Endothelial cell of umbilical vein (primary cell): ENCODE measurements around the gene ZNF880. TPM values are rescaled to one million over a fixed set of nuclear protein-coding genes. Genes with fewer than 3 reads are reported as not detected.
A peak's percentile ranks its signal among the peaks of the same experiment; 100 is the strongest.
"Not testable (repeated sequence)": the region's sequence is repeated elsewhere in the genome, so short reads cannot be mapped to it uniquely, and the experiment has no call there.

ENCODE experiments used
- BruUV-seq: library from RNA; stranded (reverse); fragments of 400-500 nt; replicated peaks from 2 replicates; lab custom pipeline; 2021; lab: Mats Ljungman, UMichigan
- CTCF ChIA-PET: fragments of 300-600, 350-600 bp; sonication (Branson Sonifier 250); formaldehyde crosslinking; loops from one replicate; lab custom pipeline; 2021; ENCODE audit warnings: antibody characterized with exemption, inconsistent platforms; lab: Charles Lee
- POLR2A ChIA-PET: fragments of 300-600, 350-600 bp; sonication (Branson Sonifier 250); formaldehyde crosslinking; loops from one replicate; lab custom pipeline; 2021; ENCODE audit warnings: antibody characterized with exemption, inconsistent platforms; lab: Charles Lee
- DNase-seq: peaks from one replicate; pipeline ENCODE4 v3.0.0-alpha.2; 2011; ENCODE audit warnings: low read depth, low spot score
- FAIRE-seq: peaks from 2 replicates; lab custom pipeline; 2011; peaks lifted over from hg19 to GRCh38; lab: Jason Lieb, UNC
- H2AFZ ChIP-seq: 2 replicates; pipeline ENCODE4 v1.6.0; 2012; ENCODE audit warnings: low read depth, low read length, control low read depth, inconsistent platforms
- H3K27ac ChIP-seq: 2 replicates; pipeline ENCODE4 v1.5.1; 2011; ENCODE audit warnings: low read depth, mild to moderate bottlenecking, control low read depth, low read length, moderate library complexity; ENCODE audit not compliant: insufficient read depth
- H3K27me3 ChIP-seq, 2 experiments: 2 replicates each; pipeline versions ENCODE4 v1.6.0 to v1.6.1; 2011; ENCODE audit warnings: low read length in 2 of 2, mixed read lengths in 1 of 2; ENCODE audit not compliant: control insufficient read depth in 2 of 2, insufficient read depth in 2 of 2
- H3K36me3 ChIP-seq, 2 experiments: 2 replicates in 1 of 2; 3 replicates in 1 of 2; pipeline ENCODE4 v1.5.1; 2011; ENCODE audit warnings: low read length in 2 of 2, mild to moderate bottlenecking in 1 of 2, moderate library complexity in 1 of 2; ENCODE audit not compliant: control insufficient read depth in 2 of 2, insufficient read depth in 2 of 2; ENCODE audit errors: extremely low read depth in 1 of 2
- H3K4me1 ChIP-seq: 3 replicates; pipeline ENCODE4 v1.5.1; 2011; ENCODE audit warnings: mild to moderate bottlenecking, low read length; ENCODE audit not compliant: control insufficient read depth, insufficient read depth; ENCODE audit errors: extremely low read depth
- H3K4me2 ChIP-seq: 2 replicates; pipeline ENCODE4 v1.6.1; 2011; ENCODE audit warnings: low read length, control low read depth, mixed read lengths; ENCODE audit not compliant: insufficient read depth
- H3K4me3 ChIP-seq, 3 experiments: fragments of 200-600 bp in 1 of 3; sonication (generic), shearing (Covaris generic) in 1 of 3; replicated peaks in 1 of 3; 2 replicates each; pipeline ENCODE4 v1.5.1; 2011 to 2016; ENCODE audit warnings: control low read depth in 3 of 3, low read length in 3 of 3, mild to moderate bottlenecking in 2 of 3, inconsistent platforms in 1 of 3, low read depth in 1 of 3, moderate library complexity in 1 of 3; ENCODE audit not compliant: insufficient read depth in 1 of 3
- H3K79me2 ChIP-seq: 2 replicates; pipeline ENCODE4 v1.6.0; 2012; ENCODE audit warnings: low read length, inconsistent platforms; ENCODE audit not compliant: control insufficient read depth, insufficient read depth
- H3K9ac ChIP-seq: replicated peaks from 2 replicates; pipeline ENCODE3; 2011; ENCODE audit warnings: low read length, control low read depth; ENCODE audit not compliant: insufficient read depth; ENCODE audit errors: extremely low read depth
- H3K9me1 ChIP-seq: replicated peaks from 3 replicates; pipeline ENCODE4 v1.6.0; 2011; ENCODE audit warnings: mild to moderate bottlenecking, low read length; ENCODE audit not compliant: control insufficient read depth, insufficient read depth; ENCODE audit errors: extremely low read depth
- H3K9me3 ChIP-seq: replicated peaks from 2 replicates; pipeline ENCODE4 v1.5.1; 2012; ENCODE audit warnings: low read length, inconsistent platforms; ENCODE audit not compliant: control insufficient read depth, insufficient read depth
- H4K20me1 ChIP-seq: replicated peaks from 2 replicates; pipeline ENCODE3; 2011; ENCODE audit warnings: mild to moderate bottlenecking, low read length; ENCODE audit not compliant: control insufficient read depth, insufficient read depth; ENCODE audit errors: extremely low read depth
- CTCF ChIP-seq, 2 donors: IDR thresholded peaks; 1 replicate in 1 of 2; 2 replicates in 1 of 2; pipeline ENCODE4 v1.5.1; 2011; ENCODE audit warnings: low read length in 2 of 2, mild to moderate bottlenecking in 2 of 2, moderate library complexity in 2 of 2, control low read depth in 1 of 2, inconsistent platforms in 1 of 2, low read depth in 1 of 2; ENCODE audit not compliant: insufficient read depth in 1 of 2; ENCODE audit errors: extremely low read depth in 1 of 2
- EZH2 ChIP-seq: IDR thresholded peaks from 2 replicates; pipeline ENCODE4 v1.6.1; 2012; ENCODE audit warnings: borderline replicate concordance, low read depth, mild to moderate bottlenecking, moderate library complexity, low read length, inconsistent platforms; ENCODE audit not compliant: severe bottlenecking
- FOS ChIP-seq: IDR thresholded peaks from 2 replicates; pipeline ENCODE4 v1.6.1; 2011; ENCODE audit warnings: mild to moderate bottlenecking, low read length, moderate library complexity, borderline replicate concordance; ENCODE audit not compliant: insufficient read depth
- GATA2 ChIP-seq: IDR thresholded peaks from 2 replicates; pipeline ENCODE4 v1.7.0; 2011; ENCODE audit warnings: low read depth, mild to moderate bottlenecking, moderate library complexity, mixed read lengths, low read length; ENCODE audit not compliant: insufficient read length, insufficient read depth
- JUN ChIP-seq: IDR thresholded peaks from 2 replicates; pipeline ENCODE4 v1.6.1; 2011; ENCODE audit warnings: borderline replicate concordance, low read depth; ENCODE audit not compliant: insufficient read length, insufficient read depth
- MYC ChIP-seq: IDR thresholded peaks from one replicate; pipeline ENCODE4 v1.6.1; 2011; ENCODE audit warnings: mild to moderate bottlenecking, low read depth, low read length
- POLR2A ChIP-seq: IDR thresholded peaks from 2 replicates; pipeline ENCODE4 v1.6.1; 2012; ENCODE audit warnings: low read depth, mild to moderate bottlenecking, control low read depth, low read length
- POLR2AphosphoS5 ChIP-seq: IDR thresholded peaks from 2 replicates; pipeline ENCODE4 v1.6.1; 2012; ENCODE audit warnings: low read depth, mild to moderate bottlenecking, control low read depth, low read length, moderate library complexity; ENCODE audit not compliant: insufficient read depth
- dilution Hi-C: fragments of 300-500 bp; cut with MboI; formaldehyde crosslinking; loops from one replicate; pipeline ENCODE4 v1.15.0; 2019; ENCODE audit warnings: low sequenced_read_pairs; ENCODE audit not compliant: extremely low pct_ligation_motif_present
- intact Hi-C: fragments of 100-400 bp; cut with micrococcal nuclease; formaldehyde crosslinking; loops from one replicate; pipeline ENCODE4 v1.10.0; 2022
- polyA plus RNA-seq, 4 experiments: library from polyadenylated mRNA; depleted of rRNA in 3 of 4; stranded (reverse) in 3 of 4; unstranded in 1 of 4; fragments of >200 nt; gene quantifications; 2 replicates each; pipeline versions ENCODE4 v1.2.1 to v1.2.3, GENCODE V29; 2011 to 2012; ENCODE audit warnings: missing spikeins in 1 of 4
- total RNA-seq: library from RNA; stranded (reverse); gene quantifications from 2 replicates; pipeline ENCODE4 v1.2.3, GENCODE V29; 2021
- TF ChIP-seq, protein P1 (sequence below): IDR thresholded peaks from 2 replicates; pipeline ENCODE4 v1.6.1; 2011; ENCODE audit not compliant: insufficient read depth, insufficient read length

The ZNF880 gene
- total and polyA plus RNA-seq, 2 donors (not counting 3 experiments of a cell fraction or from before 2014, with no cell fraction given), result 10.7 to 11.0 TPM

DNA sequence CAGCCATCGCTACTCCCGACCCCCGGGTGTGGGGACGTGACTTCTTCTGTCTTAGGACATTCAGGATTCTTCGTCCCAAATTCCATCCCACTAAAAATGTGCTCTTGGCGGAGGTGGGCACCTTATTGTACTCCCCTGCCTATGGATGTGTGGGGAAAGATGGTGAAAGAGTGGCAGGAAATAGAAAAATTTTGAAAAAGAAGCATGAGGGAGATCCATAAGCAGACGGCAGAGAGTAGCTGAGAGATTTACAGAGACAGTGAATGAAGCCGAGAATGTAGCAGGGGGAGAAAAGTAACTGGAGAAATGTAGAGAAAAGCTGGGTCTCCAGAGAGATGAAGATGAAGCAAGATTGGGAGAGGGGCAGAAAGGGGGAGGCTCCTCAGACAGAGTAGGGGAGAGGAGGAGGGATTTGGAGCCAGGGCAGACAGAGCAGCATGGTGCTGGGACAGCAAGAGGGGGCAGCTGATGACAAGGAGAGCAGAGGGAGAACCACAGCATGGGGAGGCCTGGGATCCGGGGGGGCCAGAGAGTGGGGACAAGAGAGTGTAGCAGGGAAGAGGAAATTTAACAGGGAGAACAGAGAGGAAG lies 32.8 kb upstream of the ZNF880 start:
- dilution Hi-C loops, result no loop called here
- intact Hi-C loops, result loop anchor here (1.0 to 5.0 kb wide), 3 partner anchors 40 to 68 kb away; partner anchors contain the start of genes ZNF480, ZNF528 and ZNF766
- DNase-seq (peak; percentile 8), FAIRE-seq (no peak)
- no TSS peak for BruUV-seq
- Histone ChIP-seq H3K27me3 (no peaks in the 10 kb centered on the region), H3K9ac (peak overlapping the region; percentile 93), H2AFZ (peak overlapping the region; percentile 91), H3K27ac (no peak overlapping the region), H3K4me2 (peak overlapping the region; percentile 86), H3K79me2 (no peaks in the 10 kb centered on the region), H3K4me1 (peaks cover 6% of the 10 kb centered on the region), H3K9me3 (no peaks in the 10 kb centered on the region), H3K9me1 (no peaks in the 10 kb centered on the region), H3K4me3 (peak overlapping the region; percentile 73 to 89 (median 89)), H4K20me1 (no peaks in the 10 kb centered on the region), H3K36me3 (no peaks in the 10 kb centered on the region)
- POLR2A ChIA-PET, result no interaction called here
- CTCF ChIA-PET, result no interaction called here
- TF ChIP-seq JUN (no peak), FOS (no peak), POLR2A (no peak), MYC (no peak), POLR2AphosphoS5 (no peak), CTCF (IDR thresholded peaks at IDR 0.05; ENCODE audit: extremely low read depth in 1 of 2, insufficient read depth in 1 of 2, low read depth in 1 of 2, low read length in 2 of 2) (no peak), EZH2 (no peak), GATA2 (no peak)
- TF ChIP-seq, protein P1, sequence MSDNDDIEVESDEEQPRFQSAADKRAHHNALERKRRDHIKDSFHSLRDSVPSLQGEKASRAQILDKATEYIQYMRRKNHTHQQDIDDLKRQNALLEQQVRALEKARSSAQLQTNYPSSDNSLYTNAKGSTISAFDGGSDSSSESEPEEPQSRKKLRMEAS, result no peak

DNA sequence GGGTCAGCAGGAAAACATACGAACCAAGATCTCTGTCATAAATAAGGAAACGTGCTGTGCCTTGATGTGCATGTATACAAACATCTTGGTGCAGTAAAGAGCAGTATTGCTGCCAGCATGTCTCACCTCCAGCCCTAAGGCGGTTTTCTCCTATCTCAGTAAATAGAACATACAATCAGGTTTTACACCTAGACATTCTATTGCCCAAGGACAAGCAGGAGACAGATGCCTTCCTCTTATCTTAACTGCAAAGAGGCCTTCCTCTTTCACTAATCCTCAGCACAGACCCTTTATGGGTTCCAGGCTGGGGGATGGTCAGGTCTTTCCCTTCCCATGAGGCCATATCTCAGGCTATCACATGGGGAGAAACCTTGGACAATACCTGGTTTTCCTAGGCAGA lies 30.7 kb upstream of the ZNF880 start:
- dilution Hi-C loops, POLR2A ChIA-PET: not testable (repeated sequence)
- intact Hi-C loops, result loop anchor here (5.0 kb wide), 1 partner anchor 58 kb away; the partner anchor contains the start of gene ZNF528

More for the DNA sequence above, 30.7 kb upstream of the ZNF880 start:
- H3K9me3 ChIP-seq, H3K9me1 ChIP-seq, H3K27ac ChIP-seq, BruUV-seq, H3K79me2 ChIP-seq, H3K9ac ChIP-seq, DNase-seq, H3K36me3 ChIP-seq, CTCF ChIA-PET, H2AFZ ChIP-seq, H3K4me3 ChIP-seq, FAIRE-seq, H4K20me1 ChIP-seq, H3K4me1 ChIP-seq, H3K4me2 ChIP-seq, H3K27me3 ChIP-seq: not testable (repeated sequence)
